ENCODE results near the gene SPDEF. TPM values are rescaled to one million over a fixed set of nuclear protein-coding genes. Genes with fewer than 3 reads are reported as not detected.

The SPDEF gene
- total and polyA plus RNA-seq, 2 of the 13 experiments (the other 11 are each of a cell fraction or from before 2014, with no cell fraction given): not detected

GRCh38 chr6:34517461-34517881 is 38.7 kb downstream of the SPDEF start:
- Histone ChIP-seq H3K4me1 (ENCODE audit: insufficient read depth, low read length) (peaks cover 3% of the 10 kb centered on the region; the same call in 1 of the 2 replicates), H3K36me3 (replicated peaks in 1 of 2; ENCODE audit: control insufficient read depth in 1 of 2, insufficient read depth in 2 of 2, low read length in 2 of 2) (no peaks in the 10 kb centered on the region), H3K4me3 (replicated peaks in 1 of 3; ENCODE audit: insufficient read depth in 1 of 3, low read depth in 2 of 3, low read length in 3 of 3) (no peak overlapping the region), H3K79me2 (ENCODE audit: insufficient read depth, low read length) (no peaks in the 10 kb centered on the region), H3K27me3 (ENCODE audit: control insufficient read depth in 1 of 2, insufficient read depth in 2 of 2, low read length in 2 of 2) (peaks cover 4 to 67% of the 10 kb centered on the region in 2 experiments; a peak in 4 of 5 replicates), H4K20me1 (ENCODE audit: insufficient read depth, low read length) (no peaks in the 10 kb centered on the region), H3K9ac (ENCODE audit: insufficient read depth, low read depth, low read length) (no peak overlapping the region), H3K4me2 (ENCODE audit: low read depth, low read length) (no peak overlapping the region), H2AFZ (ENCODE audit: low read length) (no peak overlapping the region), H3K9me3 (ENCODE audit: low read length) (no peaks in the 10 kb centered on the region), H3K27ac (ENCODE audit: extremely low read length, insufficient read depth, low read length) (no peak overlapping the region)
- POLR2A ChIA-PET: interaction anchor here (0.6 kb wide), 1 partner anchor 227 kb away, joined by 4 read pairs; no protein-coding TSS in a partner anchor
- DNase-seq (ENCODE audit: low spot score) (no peak), ATAC-seq (no peak), FAIRE-seq (no peak)
- CTCF ChIA-PET (ENCODE audit: low intra/inter-chr PET ratio, low total read pairs): no interaction called here
- no TSS peak for BruUV-seq (replicated peaks)
- no peak for TF ChIP-seq HMG20B (CRISPR knock-in tag; conservative IDR thresholded peaks at IDR 0.05)
- no peak for TF ChIP-seq SMAD1 (CRISPR knock-in tag; IDR thresholded peaks at IDR 0.05; ENCODE audit: borderline replicate concordance, low read depth)
- TF ChIP-seq SUZ12 (IDR thresholded peaks at IDR 0.05; ENCODE audit: low read depth, low read length): no peak
- TF ChIP-seq ZNF333 (CRISPR knock-in tag; IDR thresholded peaks at IDR 0.05; ENCODE audit: borderline replicate concordance): no peak
- no peak for TF ChIP-seq ZNF18 (CRISPR knock-in tag; IDR thresholded peaks at IDR 0.05; ENCODE audit: insufficient replicate concordance)
- no peak for TF ChIP-seq AGO2 (optimal IDR thresholded peaks at IDR 0.05; ENCODE audit: low read depth, low read length)
- TF ChIP-seq PHF20 (CRISPR knock-in tag; IDR thresholded peaks at IDR 0.05): no peak
- TF ChIP-seq PAX8 (CRISPR knock-in tag; IDR thresholded peaks at IDR 0.05; ENCODE audit: borderline replicate concordance): no peak
- TF ChIP-seq GTF2F1 (IDR thresholded peaks at IDR 0.05; ENCODE audit: low read length): no peak
- TF ChIP-seq ZBTB34 (CRISPR knock-in tag; IDR thresholded peaks at IDR 0.05): no peak
- TF ChIP-seq NFE2L1 (CRISPR knock-in tag; IDR thresholded peaks at IDR 0.05; ENCODE audit: borderline replicate concordance): no peak
- TF ChIP-seq MAX (IDR thresholded peaks at IDR 0.05): no peak
- no peak for TF ChIP-seq ZNF780A (CRISPR knock-in tag; IDR thresholded peaks at IDR 0.05)
- 30% methylated on average over 4 of the region's 4 CpGs for WGBS (ENCODE audit: low lambda C conversion rate)
- intact Hi-C loops (cut with micrococcal nuclease; ENCODE audit: unreplicated experiment): no loop called here
- in situ Hi-C loops (cut with HindIII; ENCODE audit: extremely low pct_ligation_motif_present, low pct_unique_long_range_greater_than_20kb): no loop called here

Data from HepG2 (cell line).